Effector CD8-positive, alpha-beta T cell (primary cell): ENCODE measurements around the gene RGS21.
"Not testable (repeated sequence)": the region's sequence is repeated elsewhere in the genome, so short reads cannot be mapped to it uniquely, and the experiment has no call there.

Experiments
- DNase-seq: peaks from one replicate; lab custom pipeline; 2025; lab: John Stamatoyannopoulos, UW
- total RNA-seq, 4 experiments: gene quantifications; one replicate each; lab custom pipeline; 2026; lab: John Stamatoyannopoulos, UW

Gene RGS21
- total RNA-seq: 0 to 0.09 (median 0) reads per million in 4 experiments

DNA sequence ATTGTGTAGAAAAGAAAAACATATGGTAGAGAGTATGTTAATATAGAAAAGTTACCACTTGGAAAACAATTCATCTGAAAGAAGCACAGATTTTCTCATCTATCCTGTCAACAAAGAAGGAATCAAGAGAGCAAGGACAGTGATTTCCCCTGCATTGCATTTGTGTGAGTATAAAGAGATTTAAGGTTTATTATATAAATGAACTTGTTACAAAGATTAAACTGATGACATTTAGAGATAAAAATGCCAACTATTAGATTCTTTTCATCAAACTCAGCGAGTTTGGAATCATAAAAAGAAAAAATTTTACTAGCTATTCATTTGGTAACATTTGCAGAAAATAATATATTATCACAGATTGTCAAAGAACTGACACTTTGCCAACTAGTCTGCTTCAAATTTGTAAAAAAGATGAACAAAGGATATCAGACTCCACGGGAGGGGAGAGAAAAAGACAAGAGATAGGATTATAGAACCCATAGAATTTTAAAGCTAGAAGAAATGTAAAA is at the start of gene RGS21:
RGS21 (plus strand) TSS at position 51 of the 509 bp plus-strand sequence. CDS start 26,045 bp downstream, outside the sequence.
- no peak for DNase-seq

DNA sequence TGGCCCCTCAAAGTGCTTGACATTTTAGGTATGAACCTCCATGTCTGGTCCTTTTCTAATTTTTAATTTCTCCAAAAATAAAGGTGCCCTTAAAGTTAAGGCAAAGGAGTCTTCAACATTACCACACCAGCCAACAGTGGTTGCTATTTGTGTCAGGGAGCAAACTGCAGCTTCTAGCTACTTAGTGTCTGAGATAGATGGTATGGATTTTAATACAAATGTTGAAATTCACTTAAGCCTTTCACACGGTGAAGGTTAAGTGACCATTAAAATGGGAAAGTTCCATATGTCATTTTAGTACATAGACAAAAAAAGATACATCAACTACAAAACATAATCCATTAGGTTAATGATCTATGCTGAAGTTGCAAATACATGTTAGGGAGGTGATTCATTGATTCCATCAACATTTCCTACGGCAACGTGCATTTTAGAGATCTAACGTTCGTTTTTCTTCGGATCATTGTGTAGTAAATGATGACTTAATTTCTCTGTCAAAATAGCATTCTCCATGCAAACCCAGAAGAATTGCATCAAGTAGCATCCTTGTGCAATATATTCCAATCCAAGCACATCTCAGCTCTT is 48.2 kb upstream of the RGS21 start:
- DNase-seq: no peak

GRCh38 chr1:192270398-192270797 is 46.4 kb upstream of the RGS21 start:
- DNase-seq: no peak

GRCh38 chr1:192272732-192273131 is 44.1 kb upstream of the RGS21 start:
- no peak for DNase-seq

DNA sequence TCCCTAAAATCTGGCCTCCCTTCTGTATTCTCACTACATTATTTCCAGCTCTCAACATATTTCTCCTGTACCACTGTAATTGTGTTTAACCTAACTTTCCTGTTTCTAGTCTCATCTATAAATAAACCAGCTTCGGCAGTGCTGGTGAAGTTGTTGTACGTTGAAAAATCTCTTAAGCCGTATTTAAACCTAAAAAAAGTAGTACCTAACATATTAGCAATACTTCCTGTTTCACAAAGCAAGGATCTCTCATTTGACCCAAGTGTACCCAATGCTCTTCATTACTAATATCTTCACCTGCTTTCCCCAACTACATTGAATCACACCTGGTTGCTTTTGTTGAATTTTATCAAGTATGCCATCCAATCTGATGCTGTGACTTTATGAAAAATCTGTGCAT is 42.2 kb upstream of the RGS21 start:
- no peak for DNase-seq

- DNase-seq: no peak
Observed at GRCh38 chr1:192277635-192278034, 39.2 kb upstream of the RGS21 start.

DNA sequence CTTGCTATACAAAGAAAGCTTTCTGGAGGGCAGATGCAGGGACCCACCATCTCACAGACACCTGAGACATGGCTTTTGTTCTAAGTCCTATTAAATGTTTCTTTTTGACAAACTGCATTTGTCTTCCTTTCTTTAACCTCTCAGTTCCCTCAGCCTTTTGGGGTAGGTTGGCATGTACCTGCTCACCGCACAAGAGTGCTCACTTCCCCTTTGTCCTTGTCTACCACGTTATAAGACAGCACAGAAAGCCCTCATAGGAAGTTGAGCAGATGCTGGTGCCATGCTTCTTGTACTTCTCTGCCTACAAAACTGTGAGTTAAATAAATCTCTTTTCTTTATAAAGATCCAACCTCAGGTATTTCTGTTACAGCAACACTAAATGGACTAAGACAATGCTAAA is 31.9 kb upstream of the RGS21 start:
- DNase-seq: no peak

DNA sequence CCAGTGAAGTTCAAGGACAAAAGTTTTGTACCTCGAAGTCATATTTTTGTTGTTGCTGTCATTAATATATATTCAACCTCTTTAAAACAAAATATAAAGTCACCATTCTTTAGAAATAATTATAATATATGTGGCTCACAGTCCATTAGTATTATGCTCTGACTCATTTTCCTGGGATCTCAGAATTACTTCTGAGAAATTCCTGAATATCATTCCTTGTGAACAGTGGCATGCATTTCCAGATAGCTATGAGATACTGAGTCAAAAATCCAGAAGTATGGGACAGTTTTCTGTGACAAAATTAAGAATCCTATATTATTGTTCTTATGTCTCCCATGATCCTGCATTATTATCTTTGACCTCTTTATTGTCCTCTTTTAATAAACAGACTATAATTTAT is 13.8 kb upstream of the RGS21 start:
- no peak for DNase-seq

DNA sequence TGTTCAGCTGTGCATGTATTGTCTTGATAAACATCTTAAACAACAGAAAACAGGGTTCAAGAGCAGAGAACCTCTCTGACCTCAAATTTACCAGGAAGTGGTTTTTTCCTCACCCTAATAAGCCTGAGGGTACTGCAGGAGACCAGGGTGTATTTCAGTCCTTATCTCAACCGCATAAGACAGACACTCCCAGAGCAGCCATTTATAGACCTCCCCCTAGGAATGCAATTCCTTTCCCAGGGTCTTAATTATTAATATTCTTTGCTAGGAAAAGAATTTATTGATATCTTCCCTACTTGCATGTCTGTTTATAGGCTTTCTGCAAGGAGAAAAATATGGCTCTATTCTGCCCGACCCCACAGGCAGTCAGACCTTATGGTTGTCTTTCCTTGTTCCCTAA is 8.5 kb upstream of the RGS21 start:
- DNase-seq: not testable (repeated sequence)

- no peak for DNase-seq
Observed at GRCh38 chr1:192311281-192311680, 5.5 kb upstream of the RGS21 start.

GRCh38 chr1:192327997-192328396 is 11.2 kb downstream of the RGS21 start:
- no peak for DNase-seq

DNA sequence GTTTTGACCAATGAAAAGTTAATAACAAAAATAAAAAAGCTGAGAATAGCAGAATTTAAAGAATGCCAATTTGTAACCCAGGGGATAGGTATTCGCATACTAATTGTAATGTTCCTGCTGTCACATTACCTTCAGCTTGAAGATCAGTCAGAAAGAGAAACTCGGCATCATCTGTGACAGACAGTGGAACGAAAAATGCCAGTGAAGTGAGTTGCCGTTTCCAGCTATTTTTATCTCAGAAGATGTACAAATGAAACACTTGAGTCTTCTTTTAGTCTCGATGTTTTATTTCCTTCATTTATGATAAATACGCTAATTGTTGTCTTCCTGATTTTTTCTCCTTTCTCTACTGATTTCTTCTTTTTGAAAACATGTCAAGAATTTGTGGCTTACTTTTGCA is 26.1 kb downstream of the RGS21 start:
- DNase-seq: no peak

GRCh38 chr1:192343344-192343743 is 26.6 kb downstream of the RGS21 start:
- DNase-seq: no peak

DNA sequence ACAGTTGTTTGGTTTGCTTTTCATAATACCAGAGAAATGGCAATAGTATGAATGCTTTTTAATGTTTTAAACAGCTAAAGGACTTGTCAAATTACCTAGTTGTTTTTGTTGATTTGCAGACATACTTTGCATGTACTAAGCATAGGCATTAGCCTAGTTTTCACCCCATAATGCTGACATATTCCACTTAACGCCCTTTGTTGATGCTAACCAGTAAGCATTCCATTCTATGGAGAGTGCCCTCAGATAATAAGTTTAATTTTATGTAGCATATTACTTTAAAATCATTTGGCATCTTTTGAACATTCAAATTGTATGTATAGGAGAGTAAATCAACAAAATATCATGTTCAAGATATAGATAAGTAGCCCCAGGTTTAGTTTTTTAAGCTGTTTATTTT is 32.5 kb downstream of the RGS21 start:
- DNase-seq: no peak

GRCh38 chr1:192350356-192350755 is 33.6 kb downstream of the RGS21 start:
- no peak for DNase-seq

GRCh38 chr1:192351550-192351949 is 34.8 kb downstream of the RGS21 start:
- DNase-seq: no peak

DNA sequence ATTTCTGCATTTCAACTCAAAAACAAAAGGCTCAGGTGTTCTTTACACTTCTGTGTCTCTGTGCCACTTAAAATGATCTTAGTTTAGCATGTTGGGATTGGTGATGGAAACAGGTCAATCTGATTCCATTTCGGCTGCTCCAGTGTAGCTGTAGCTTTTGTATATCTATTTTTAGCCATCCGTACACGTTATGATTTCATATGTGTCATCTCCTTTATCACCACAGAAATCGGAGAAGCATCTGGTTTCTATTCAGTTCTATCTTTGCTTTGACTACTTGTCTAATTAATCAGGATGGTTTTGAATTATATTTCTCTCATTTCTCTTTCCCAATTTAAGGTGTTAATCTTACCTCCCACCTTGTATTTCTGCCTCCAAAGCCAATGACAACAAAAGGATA is 41.1 kb downstream of the RGS21 start:
- no peak for DNase-seq

GRCh38 chr1:192358402-192358801 is 41.6 kb downstream of the RGS21 start:
- no peak for DNase-seq

- DNase-seq: no peak
Observed at GRCh38 chr1:192358822-192359221, 42.0 kb downstream of the RGS21 start.

DNA sequence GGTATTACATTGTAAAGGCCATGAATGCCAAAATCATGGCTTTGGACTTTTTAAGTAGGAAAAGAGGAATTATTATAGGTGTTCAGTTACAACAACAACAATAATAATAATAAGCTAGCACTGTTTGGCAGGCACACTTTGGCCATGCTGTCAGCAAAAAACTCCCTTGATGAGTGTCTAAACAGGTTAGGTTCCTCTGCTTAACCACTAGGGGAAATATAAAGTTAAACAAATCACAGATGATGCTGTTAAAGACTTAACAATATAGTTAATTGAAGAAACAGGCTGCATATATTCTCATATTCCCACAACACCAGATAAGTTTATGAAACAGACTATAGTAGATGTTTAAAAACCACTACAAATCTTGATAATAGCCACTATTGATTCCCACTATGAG is 46.4 kb downstream of the RGS21 start:
- DNase-seq: no peak

GRCh38 chr1:192367436-192367835 is 50.6 kb downstream of the RGS21 start:
- no peak for DNase-seq

DNA sequence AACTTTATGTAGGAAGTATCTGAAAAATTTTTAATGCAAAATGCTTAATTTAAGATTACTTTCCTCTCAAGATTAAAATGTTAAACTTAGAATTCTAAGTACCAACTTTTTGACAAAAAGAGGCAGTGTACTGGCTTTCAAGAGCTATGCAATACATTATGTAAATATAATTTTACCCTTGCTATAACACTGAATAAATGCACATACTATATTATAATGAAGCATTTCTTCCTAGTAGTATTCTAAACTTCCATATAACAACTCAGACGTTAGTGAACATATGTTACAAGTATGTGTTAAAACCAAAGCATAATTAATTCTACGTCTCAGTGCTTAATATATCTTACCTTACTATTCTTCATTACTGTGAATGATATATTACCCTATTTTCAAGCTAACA is 58.5 kb downstream of the RGS21 start:
- DNase-seq: no peak

- DNase-seq: no peak
Observed at GRCh38 chr1:192376374-192376773, 59.6 kb downstream of the RGS21 start.

DNA sequence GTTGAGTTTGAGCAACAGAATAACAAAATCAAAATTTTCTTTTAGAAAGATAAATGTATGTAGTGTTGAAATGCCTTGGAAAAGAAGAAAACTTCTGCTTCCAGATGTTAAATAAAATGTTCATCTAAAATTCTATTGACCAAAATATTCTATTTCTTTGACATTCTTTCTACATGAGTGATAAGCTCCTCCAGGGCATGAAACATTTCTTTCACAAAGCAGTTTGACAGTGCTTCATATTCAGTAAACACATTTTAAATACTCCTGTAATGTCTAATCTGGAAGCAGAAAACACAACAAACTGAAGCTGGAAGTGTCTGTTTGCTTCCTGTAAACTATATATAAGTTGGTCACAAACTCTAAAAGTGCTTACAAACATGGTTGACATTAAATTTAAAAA is 61.5 kb downstream of the RGS21 start:
- no peak for DNase-seq
